Measurements from ENCODE around the gene DCDC1.

DCDC1 gene, protein sequence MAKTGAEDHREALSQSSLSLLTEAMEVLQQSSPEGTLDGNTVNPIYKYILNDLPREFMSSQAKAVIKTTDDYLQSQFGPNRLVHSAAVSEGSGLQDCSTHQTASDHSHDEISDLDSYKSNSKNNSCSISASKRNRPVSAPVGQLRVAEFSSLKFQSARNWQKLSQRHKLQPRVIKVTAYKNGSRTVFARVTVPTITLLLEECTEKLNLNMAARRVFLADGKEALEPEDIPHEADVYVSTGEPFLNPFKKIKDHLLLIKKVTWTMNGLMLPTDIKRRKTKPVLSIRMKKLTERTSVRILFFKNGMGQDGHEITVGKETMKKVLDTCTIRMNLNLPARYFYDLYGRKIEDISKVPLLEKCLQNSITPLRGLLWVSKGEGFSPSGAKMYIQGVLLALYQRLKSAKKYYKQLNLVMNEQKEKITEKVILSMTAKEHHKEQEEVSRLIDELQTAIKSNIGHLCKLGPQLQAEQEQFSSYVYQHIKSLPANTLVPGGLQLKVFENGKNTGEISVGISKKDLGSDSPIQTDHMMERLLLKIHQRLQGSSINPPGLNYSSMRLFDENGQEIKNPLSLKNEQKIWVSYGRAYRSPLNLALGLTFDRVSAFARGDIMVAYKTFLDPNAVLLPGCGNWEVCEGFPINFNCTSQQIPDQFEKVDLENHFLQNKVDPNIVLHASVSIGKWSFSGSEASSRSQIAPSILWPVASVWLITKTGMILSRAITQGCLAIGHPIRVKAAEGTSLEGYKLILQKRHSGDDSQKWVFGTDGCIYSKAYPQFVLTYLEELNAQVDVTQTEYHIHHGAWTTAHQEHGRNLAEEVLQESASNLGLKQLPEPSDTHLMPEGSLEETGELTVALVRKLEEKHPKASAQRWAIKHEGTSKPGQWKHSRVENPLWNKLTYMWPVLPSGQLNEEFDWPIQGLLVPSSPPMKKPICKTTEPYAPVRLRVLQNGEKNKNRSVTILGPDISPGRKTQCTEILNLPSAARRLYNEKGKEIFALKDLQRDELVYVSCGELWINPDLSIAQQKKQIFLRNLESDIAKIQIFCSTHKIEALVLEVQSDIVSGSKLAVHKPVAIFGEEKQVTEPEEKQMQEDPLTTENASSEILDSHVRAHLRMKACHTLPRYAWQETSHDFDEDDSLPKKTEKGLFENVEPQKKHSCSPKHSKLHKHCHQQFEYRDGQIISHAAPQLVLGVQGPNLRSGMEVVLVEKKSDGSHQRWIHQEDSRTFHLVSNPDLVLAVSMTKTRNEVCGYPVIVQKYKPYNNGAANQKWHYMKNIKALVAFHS (N-terminal part only)

DNA sequence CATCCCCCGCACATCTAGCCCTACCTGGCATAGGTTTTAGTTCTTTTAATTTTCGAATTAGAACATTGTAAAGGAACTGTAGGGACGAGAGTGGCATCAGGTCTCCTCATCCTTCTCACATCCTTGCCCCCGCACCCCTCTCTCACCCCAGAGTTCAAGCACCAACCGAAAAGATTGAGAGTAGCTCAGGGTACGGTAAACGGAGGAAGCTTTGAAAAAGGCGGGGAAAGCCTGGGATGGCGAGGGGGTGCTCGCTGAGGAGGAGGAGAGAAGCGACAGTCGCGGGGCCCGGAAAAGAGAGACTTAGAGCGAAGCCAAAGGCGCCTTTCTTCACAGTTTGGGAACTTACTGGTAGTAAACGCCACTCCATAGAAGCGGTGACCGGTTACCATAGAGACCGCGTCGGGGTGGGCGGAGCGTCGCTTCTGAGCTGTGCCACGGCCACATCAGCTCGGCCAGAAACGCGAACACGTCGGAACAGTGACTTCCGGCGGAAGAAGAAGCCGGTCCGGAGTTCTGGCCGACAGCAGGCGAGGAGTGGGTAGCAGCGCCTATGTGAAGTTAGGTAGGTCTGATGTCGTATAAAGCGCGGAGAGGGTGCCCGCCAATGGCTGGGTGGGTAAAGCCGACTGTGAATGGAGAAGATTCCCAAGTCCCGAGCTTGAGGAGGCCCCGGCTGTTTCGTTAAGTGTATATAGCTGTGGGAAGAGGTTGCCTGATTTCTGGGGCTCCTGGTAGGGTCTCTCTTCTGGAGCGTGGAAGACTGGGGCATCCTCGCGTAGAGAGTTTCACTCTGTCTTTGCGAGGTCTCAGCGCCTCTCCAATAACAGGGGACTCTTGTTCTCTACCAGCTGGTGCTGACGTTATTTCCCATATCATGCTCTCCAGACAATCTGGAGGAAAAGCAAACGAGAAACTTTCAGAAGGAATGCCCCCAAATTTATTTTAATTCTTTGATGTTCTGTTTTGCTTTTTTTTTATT lies at the start of gene DCDC1, which contains the start of gene DNAJC24:
Gene DCDC1 (minus strand): TSS at position 392 of the 982 bp plus-strand sequence. CDS start 41,459 bp downstream, outside the sequence.
Gene DNAJC24 (plus strand): TSS at position 513 of the 982 bp plus-strand sequence. CDS start 889 bp downstream, outside the sequence.
- DNase-seq (ENCODE audit: low read depth in 1 of 2, low spot score in 1 of 2): peak; percentile 87 to 90

DNA sequence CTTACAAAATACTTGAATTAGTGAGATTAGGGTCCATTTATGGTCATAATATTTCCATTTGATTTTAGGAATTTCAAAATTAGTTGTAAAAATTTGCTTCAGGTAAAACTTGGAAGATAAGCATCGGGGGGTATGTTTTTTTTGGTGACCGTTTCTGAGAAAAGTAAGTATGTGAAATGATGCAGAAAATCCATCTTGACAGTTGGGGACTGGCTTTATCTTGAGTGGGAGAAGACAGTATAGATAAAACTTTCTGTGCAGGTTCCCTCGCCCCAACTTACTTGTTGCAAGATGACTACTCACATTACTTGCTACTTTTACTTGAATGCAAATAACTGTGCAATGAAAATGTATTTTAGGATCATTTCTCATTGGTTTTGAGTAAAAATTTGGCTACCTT lies 49.6 kb upstream of the DCDC1 start:
- no peak for DNase-seq (ENCODE audit: low read depth in 1 of 2, low spot score in 1 of 2)

DNA sequence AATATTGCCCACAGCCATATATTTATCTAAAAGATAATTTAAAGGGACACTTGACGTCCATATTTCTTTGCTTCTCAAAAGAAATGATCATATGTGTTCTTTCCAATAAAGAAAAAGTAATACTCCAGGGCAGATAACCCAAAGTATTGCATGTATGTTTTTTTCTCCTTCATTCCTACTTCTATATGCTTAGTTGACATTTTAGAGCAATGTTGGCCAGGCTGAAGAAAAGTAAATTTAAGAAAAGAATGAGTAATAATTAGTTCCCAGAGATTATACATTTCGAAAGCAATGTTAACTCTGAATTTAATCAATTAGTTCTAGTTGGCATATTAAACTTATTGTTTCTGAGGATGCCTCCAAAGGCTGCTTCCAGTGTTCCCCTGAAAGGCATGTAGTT lies 48.3 kb upstream of the DCDC1 start:
- DNase-seq (ENCODE audit: low read depth in 1 of 2, low spot score in 1 of 2): no peak

DNA sequence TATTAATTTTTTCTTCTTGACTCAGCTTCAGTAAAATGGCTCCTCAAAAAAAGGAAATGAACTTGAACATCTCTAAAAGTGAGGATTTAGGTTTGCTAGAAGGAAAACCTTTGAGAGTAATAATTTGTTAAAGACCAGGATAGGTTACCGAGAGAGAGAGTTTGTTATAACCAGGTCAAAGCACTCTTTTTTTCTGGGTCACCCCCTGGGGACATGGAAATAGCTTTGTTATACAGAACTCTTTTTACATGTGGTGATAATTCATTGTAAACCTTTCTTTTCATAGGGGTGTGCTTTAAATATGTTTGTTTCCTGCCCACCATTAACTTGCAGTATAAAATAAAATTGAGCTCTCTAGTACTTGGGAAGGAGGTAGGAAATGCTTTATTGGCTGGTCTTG lies 47.8 kb upstream of the DCDC1 start:
- DNase-seq (ENCODE audit: low read depth in 1 of 2, low spot score in 1 of 2): no peak

DNA sequence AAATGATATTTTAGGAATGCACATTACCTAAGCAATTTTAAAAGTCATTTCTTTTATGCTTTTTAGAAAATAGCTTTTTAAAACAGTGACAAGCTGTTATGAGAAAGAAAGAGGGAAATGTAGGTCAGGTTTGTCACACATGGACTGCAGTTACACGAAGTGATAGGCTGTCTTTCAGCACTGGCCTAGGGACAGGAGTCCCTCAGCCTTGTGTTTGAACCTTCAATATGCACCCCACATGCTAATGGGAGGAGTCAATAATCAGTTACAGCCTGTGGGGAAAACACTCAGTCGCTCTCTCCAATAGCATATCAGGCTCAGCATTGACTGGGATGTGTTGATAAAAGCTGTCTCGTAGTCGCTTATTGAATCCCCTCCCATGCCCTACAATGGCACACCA lies 45.9 kb upstream of the DCDC1 start:
- no peak for DNase-seq (ENCODE audit: low read depth in 1 of 2, low spot score in 1 of 2)

DNA sequence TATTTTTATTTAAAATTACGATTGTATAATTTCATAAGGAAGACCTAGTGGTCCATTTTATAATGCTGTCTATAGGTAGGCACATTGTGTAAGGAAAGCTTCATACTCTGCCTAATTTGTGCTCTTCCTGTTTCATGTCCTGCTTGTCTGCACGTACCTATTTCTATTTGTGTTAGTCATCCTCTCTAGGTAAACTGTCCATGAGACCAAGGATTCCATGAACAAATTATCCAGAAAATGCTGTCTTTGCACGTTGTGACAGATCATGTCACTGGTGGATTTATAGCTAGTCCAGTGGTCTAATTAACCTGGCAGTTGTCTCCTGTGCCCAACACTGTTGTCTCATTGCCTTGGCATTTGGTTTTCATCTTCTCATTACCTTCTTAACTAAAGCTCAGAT lies 44.8 kb upstream of the DCDC1 start:
- no peak for DNase-seq (ENCODE audit: low read depth in 1 of 2, low spot score in 1 of 2)

DNA sequence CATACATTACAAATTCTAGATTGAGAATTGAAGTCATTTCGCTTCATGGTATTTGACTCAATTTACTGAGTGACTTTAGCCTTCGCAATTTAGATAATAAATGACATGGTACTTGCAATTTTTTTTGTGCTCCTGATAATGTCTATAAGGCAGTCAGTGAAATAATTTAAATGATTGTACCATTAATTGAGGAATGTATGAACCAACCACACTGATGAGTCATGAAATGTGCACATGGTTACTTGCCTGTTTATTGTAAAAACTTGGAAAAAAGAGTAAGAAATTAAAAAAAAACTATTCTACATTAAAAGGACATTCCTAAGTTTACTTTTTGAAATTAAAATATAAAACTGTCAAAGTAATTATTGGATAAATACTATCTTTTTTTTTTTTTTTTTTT lies 43.4 kb upstream of the DCDC1 start:
- no peak for DNase-seq (ENCODE audit: low read depth in 1 of 2, low spot score in 1 of 2)

DNA sequence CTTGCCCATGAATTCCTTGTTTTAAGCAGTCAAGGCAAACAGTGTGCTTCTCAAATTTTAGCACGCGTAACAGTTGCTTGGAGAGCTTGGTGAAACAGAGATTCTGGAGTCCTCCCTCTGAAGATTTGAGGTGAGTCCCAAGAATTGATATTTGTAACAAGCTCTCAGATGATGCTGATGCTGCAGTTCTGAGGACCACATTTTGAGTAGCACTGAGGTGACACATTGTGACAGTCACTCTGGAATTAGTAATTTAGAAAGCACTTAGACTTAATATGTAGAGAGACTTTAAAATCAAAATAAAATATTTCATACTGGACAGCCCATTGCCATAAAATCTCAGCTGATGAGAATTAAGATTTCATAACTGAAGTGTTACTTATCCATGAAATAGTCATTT lies 38.7 kb upstream of the DCDC1 start:
- DNase-seq (ENCODE audit: low read depth in 1 of 2, low spot score in 1 of 2): no peak

DNA sequence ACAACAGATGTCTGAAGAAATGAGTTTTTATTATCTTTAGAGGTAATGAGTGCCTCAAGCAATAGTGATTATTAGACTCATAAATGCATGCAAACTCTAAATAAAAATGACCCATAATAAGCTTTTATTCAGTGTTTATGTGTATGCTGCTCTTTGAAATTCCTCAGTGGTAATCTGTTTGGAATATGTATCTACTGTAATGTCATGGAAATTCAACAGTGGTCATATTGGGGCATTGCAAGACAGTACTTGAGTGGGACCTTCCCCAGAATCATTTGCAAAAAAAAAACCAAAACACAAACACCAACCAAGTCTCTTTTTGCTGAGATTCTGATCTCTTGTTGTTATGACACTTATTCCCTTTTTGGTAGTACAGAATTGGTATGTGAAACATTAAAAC lies 35.1 kb upstream of the DCDC1 start:
- no peak for DNase-seq (ENCODE audit: low read depth in 1 of 2, low spot score in 1 of 2)

DNA sequence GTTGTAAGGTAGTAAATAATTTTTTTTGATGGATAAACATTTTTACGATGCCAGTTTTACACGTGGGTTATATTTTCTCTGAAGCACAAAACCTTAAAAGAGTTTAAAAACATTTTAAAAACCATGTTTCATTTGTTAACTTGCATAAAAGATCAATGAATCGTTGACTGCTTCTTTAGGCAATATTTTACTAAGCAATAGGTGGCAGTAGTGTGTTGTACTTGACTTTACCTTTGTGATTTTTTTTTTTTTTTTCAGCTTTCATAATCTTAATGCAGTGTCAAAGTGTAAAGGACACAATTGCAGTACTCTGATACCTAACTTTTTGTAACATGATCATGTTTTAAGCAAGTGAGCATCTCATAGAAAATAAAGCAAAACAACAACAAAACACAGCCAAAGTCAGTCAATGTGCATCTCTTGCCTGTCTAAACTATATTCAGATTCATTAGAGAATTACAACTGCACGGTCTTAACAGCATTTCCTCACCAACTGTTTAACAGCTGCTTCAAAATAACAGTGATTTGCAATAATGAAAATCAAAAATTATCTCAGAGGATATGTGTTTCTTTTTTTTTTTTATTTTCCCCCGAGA lies 27.8 kb upstream of the DCDC1 start:
- DNase-seq (ENCODE audit: low read depth in 1 of 2, low spot score in 1 of 2): no peak

DNA sequence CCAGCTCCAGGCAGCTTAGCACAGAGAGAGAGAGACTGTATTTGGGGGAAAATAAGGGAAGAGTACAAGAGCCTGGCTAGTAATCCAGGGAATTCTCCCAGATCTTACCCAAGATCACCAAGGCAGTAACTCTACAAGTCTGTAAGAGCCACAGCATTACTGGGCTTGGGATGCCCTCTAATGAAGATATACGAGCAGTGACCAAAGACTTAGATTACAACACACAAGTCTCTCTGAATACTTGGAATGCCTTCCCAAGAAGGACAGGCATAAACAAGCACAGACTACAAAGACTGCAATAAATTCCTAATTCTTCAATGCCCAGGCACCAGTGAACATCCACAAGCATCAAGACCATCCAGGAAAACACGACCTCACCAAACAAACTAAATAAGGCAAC lies 17.8 kb upstream of the DCDC1 start:
- no peak for DNase-seq (ENCODE audit: low read depth in 1 of 2, low spot score in 1 of 2)

DNA sequence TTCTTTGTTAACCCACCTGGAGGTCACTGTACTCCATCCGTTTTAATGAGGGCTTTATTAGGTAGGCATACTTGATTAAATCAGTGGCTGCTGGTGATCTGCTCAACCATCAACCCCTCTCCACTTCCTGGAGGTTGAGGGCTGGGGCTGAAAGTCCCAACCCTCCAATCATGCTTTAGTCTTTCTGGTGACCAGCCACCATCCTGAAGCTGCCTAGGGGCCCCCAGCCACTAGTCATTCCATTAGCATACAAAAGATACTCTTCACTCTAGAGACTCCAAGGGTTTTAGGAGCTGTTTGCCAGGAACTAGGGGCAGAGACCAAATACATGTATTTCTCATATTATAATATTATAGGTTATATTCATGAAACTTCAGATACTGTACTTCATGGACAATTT lies 13.6 kb upstream of the DCDC1 start:
- no peak for DNase-seq (ENCODE audit: low read depth in 1 of 2, low spot score in 1 of 2)

DNA sequence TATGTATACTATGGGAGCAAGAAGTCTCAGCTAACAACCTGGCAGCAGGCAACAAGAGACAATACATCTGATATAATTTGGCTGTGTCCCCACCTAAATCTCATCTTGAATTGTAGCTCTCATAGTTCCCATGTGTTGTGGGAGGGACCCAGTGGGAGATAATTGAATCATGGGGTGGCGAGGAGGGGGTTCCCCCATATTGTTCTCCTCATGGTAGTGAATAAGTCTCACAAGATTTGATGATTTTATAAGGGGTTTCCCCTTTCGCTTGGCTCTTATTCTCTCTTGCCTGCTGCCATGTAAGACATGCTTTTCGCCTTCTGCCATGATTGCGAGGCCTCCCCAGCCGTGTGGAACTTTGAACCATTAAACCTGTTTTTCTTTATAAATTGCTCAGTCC lies 6.3 kb upstream of the DCDC1 start:
- DNase-seq (ENCODE audit: low read depth in 1 of 2, low spot score in 1 of 2): no peak

DNA sequence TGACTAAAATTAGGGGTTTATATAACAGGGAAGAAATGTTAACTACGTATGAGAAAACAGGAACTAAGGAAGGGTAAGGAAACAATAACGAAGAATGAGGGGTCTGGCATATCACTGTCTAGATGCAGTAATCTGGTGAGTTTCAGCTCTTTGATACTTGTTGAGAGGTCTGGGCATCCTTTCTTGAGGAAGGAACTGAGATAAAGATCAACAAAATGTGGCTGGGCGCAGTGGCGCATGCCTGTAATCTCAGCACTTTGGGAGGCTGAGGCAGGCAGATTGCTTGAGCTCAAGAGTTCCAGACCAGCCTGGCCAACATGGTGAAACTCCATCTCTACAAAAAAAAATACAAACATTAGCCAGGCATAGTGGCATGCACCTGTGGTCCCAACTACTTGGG lies 2.7 kb downstream of the DCDC1 start:
- DNase-seq (ENCODE audit: low read depth in 1 of 2, low spot score in 1 of 2): no peak

DNA sequence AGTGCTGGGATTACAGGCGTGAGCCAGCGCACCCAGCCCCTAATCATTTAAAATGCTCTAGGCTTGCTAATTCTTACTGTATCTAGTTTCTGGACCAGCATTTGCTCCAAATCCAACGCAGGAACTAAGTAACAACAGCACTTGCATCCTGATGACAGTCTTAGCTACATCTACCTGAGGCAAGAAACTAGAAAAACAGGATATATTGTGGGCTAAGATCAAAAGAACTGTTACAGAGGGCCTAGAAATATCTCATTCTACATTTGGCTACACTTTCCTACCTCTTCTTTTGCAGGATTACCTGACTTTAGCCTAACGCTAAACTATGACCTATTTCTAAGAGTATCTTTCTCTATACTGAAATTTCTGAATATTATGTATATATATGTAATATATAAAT lies 7.8 kb downstream of the DCDC1 start:
- DNase-seq (ENCODE audit: low read depth in 1 of 2, low spot score in 1 of 2): no peak

DNA sequence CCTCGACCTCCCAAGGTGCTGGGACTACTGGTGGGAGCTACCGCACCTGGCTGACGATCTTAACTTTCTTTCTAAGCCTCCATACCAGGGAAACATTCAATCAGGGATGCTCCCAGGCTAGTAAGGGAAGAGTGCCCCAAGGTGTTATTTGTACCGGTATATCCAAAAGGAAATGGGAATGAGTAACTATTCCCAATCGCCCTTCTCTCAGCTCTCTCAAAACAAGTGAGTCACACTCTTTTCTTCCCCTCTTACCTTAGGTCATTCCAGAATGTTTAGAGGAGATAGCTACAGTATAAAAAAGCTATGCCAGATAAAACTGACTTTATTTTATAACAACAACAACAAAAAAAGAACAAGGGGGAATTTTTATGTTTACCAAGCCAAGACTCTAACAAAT lies 13.7 kb downstream of the DCDC1 start:
- no peak for DNase-seq (ENCODE audit: low read depth in 1 of 2, low spot score in 1 of 2)

DNA sequence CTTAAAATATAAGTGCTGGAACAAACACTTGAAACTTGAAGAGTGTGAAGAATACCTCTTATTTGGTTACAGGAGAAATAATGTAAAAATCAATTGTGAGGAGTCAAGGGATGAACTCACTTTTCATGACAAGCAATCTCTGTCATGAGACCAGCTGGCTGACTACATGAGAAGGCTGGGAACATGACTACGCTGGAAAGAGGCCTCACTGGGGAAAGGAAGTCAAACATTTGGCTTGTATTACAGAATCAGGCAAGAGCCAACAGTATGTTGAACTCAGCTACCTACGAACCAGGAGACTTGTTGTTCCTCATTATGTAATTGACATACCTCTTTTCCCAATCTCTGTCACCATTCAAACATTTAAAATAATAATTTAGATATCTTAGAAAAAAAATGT lies 14.4 kb downstream of the DCDC1 start:
- DNase-seq (ENCODE audit: low read depth in 1 of 2, low spot score in 1 of 2): no peak

DNA sequence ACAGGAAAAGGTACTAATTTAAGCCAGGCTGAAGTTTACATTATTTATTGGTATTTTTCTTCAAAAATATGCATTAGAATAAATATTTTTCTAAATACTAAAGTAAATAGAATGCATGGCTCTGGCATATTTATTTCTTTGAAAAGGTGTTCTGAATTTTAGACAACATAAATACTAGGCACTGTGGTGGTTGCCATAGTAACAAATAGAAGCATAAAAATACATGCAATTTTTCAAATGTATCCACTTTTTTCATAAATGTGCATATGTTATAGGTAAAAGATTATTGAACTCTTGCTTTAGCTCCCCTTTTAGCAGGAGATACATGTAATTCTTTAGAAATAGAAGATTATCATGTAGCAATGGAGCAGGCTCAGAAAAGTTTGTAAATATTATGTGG lies 18.4 kb downstream of the DCDC1 start:
- DNase-seq (ENCODE audit: low read depth in 1 of 2, low spot score in 1 of 2): no peak

DNA sequence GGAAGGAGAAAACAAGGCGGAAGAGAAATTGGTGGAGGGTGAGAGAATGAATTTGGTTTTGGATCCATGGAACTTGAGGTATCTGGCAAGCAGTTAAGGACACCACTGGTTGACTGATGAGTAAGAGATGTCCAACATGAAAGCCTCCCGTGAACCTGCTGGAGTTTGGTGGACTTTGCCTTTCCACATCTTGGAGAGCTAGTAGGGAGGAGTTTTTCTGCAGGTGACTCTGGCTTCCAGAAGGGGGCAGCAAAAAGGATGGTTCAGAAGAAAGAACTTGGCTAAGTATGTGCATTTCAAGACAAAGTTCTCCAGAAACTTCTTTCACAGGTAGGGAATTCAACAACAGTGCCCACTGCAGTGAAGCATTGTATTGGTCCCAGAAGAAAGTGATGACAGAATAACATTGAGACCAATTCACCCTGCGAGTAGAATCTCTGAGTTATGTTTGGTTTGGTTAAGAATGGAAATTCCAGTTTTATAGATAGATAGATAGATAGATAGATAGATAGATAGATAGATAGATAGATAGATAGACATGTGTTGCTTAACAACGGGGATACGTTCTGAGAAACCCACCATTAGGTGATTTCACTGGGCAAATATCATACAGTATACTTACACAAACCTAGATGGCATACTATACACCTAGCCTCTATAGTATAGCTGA lies 28.5 kb downstream of the DCDC1 start:
- DNase-seq (ENCODE audit: low read depth in 1 of 2, low spot score in 1 of 2): no peak
